HepG2 (cell line): ENCODE data around the gene CDC42EP4. TPM values are rescaled to one million over a fixed set of nuclear protein-coding genes. Genes with fewer than 3 reads are reported as not detected.
A peak's percentile ranks its signal among the peaks of the same experiment; 100 is the strongest.

Experiments
- HDAC2 ChIP-seq: sonication (generic); formaldehyde crosslinking; IDR thresholded peaks from 2 replicates; pipeline ENCODE4 v1.4.0; 2020; ENCODE audit warnings: missing genetic modification reagents
- HOXA7 ChIP-seq: sonication (generic); formaldehyde crosslinking; IDR thresholded peaks from 2 replicates; pipeline ENCODE4 v1.8.1; 2022; ENCODE audit warnings: mild to moderate bottlenecking, missing genetic modification reagents, moderate library complexity
- JUNB ChIP-seq: sonication (generic); formaldehyde crosslinking; IDR thresholded peaks from 2 replicates; pipeline ENCODE4 v1.8.0; 2022; ENCODE audit warnings: missing genetic modification reagents, mild to moderate bottlenecking, borderline replicate concordance
- JUND ChIP-seq: sonication (generic); formaldehyde crosslinking; IDR thresholded peaks from 2 replicates; pipeline ENCODE4 v1.8.0; 2022; ENCODE audit warnings: mild to moderate bottlenecking, missing genetic modification reagents
- KAT2B ChIP-seq: fragments of 150-350 bp; IDR thresholded peaks from 2 replicates; pipeline ENCODE4 v1.6.1; 2014; ENCODE audit warnings: low read depth, low read length, borderline replicate concordance
- MYNN ChIP-seq: sonication (generic); formaldehyde crosslinking; IDR thresholded peaks from 2 replicates; pipeline ENCODE4 v1.4.0; 2020; ENCODE audit warnings: mild to moderate bottlenecking, low read depth, missing genetic modification reagents
- NFKBIZ ChIP-seq: IDR thresholded peaks from 2 replicates; pipeline ENCODE4 v1.6.1; 2018; ENCODE audit warnings: missing genetic modification reagents, missing compliant biosample characterization
- NR2F2 ChIP-seq: IDR thresholded peaks from 2 replicates; pipeline ENCODE4 v1.6.1; 2012; ENCODE audit warnings: low read depth, inconsistent platforms, borderline replicate concordance
- ONECUT2 ChIP-seq: sonication (generic); formaldehyde crosslinking; IDR thresholded peaks from 2 replicates; pipeline ENCODE4 v1.4.0; 2020; ENCODE audit warnings: missing genetic modification reagents
- PCBP1 ChIP-seq: fragments of 200-400 bp; formaldehyde crosslinking; IDR thresholded peaks from 2 replicates; pipeline ENCODE4 v1.6.1; 2017; ENCODE audit warnings: mild to moderate bottlenecking, low read depth, low read length, borderline replicate concordance
- SMC3 ChIP-seq: IDR thresholded peaks from 2 replicates; pipeline ENCODE4 v1.6.1; 2011; ENCODE audit warnings: low read length, improper control_type of control experiment
- SOX5 ChIP-seq: IDR thresholded peaks from 2 replicates; pipeline ENCODE4 v1.6.1; 2016; ENCODE audit warnings: borderline replicate concordance
- TBX2 ChIP-seq: sonication (generic); formaldehyde crosslinking; IDR thresholded peaks from 2 replicates; pipeline ENCODE4 v1.5.0; 2020; ENCODE audit warnings: missing genetic modification reagents, mild to moderate bottlenecking, borderline replicate concordance
- TCF7 ChIP-seq: sonication (generic); IDR thresholded peaks from 2 replicates; pipeline ENCODE4 v1.6.1; 2016; ENCODE audit warnings: antibody characterized with exemption, low read depth
- TEAD3 ChIP-seq: optimal IDR thresholded peaks from 2 replicates; pipeline ENCODE3; 2016; ENCODE audit warnings: borderline replicate concordance
- YEATS2 ChIP-seq: sonication (generic); formaldehyde crosslinking; IDR thresholded peaks from 2 replicates; pipeline ENCODE4 v1.4.0; 2020; ENCODE audit warnings: missing genetic modification reagents, borderline replicate concordance
- ZFP82 ChIP-seq: sonication (generic); formaldehyde crosslinking; IDR thresholded peaks from 2 replicates; pipeline ENCODE4 v1.5.1; 2020; ENCODE audit warnings: mild to moderate bottlenecking, missing genetic modification reagents, borderline replicate concordance
- ZNF124 ChIP-seq: sonication (generic); formaldehyde crosslinking; IDR thresholded peaks from 2 replicates; pipeline ENCODE4 v1.4.0; 2020; ENCODE audit warnings: missing genetic modification reagents
- ZNF224 ChIP-seq: sonication (generic); formaldehyde crosslinking; IDR thresholded peaks from 2 replicates; pipeline ENCODE4 v1.5.0; 2020; ENCODE audit warnings: mild to moderate bottlenecking, missing genetic modification reagents
- ZNF260 ChIP-seq: sonication (generic); formaldehyde crosslinking; IDR thresholded peaks from 2 replicates; pipeline ENCODE4 v1.4.0; 2020; ENCODE audit warnings: missing genetic modification reagents, low read depth, mild to moderate bottlenecking, borderline replicate concordance
- ZNF264 ChIP-seq: sonication (generic); formaldehyde crosslinking; IDR thresholded peaks from 2 replicates; pipeline ENCODE4 v1.4.0; 2020; ENCODE audit warnings: missing genetic modification reagents
- ZNF556 ChIP-seq: sonication (generic); formaldehyde crosslinking; IDR thresholded peaks from 2 replicates; pipeline ENCODE4 v1.4.0; 2020; ENCODE audit warnings: mild to moderate bottlenecking, missing genetic modification reagents, borderline replicate concordance
- ZSCAN31 ChIP-seq: sonication (generic); formaldehyde crosslinking; IDR thresholded peaks from 2 replicates; pipeline ENCODE4 v1.5.0; 2020; ENCODE audit warnings: low read depth, mild to moderate bottlenecking, missing genetic modification reagents
- polyA plus RNA-seq, 8 experiments: library from polyadenylated mRNA; depleted of rRNA in 3 of 8; stranded (reverse) in 7 of 8; unstranded in 1 of 8; fragments of >200 nt; fragmentation: Illumina TruSeq in 4 of 8; extraction: Trizol in 4 of 8; gene quantifications; 2 replicates each; pipeline versions ENCODE4 v1.2.1 to v1.2.3, GENCODE V29; 2011 to 2016; ENCODE audit warnings: low read depth in 4 of 8, missing spikeins in 1 of 8, mixed read lengths in 1 of 8; ENCODE audit not compliant: insufficient read depth in 1 of 8
- total RNA-seq, 5 experiments: library from RNA; depleted of rRNA; stranded (reverse); fragments of >200 nt; fragmentation: Illumina TruSeq; extraction: Trizol; gene quantifications; 2 replicates each; pipeline ENCODE4 v1.2.3, GENCODE V29; 2016; ENCODE audit warnings: low read depth in 1 of 5
- TF ChIP-seq, protein P1 (sequence below): sonication (generic); formaldehyde crosslinking; IDR thresholded peaks from 2 replicates; pipeline ENCODE4 v1.5.0; 2020; ENCODE audit warnings: missing genetic modification reagents
- TF ChIP-seq, protein P2 (sequence below): sonication (generic); formaldehyde crosslinking; IDR thresholded peaks from 2 replicates; pipeline ENCODE4 v1.5.0; 2020; ENCODE audit warnings: mild to moderate bottlenecking, missing genetic modification reagents
- TF ChIP-seq, protein P3 (sequence below): sonication (generic); formaldehyde crosslinking; IDR thresholded peaks from 2 replicates; pipeline ENCODE4 v1.4.0; 2020; ENCODE audit warnings: mild to moderate bottlenecking, low read depth, missing genetic modification reagents

CDC42EP4 gene
- total and polyA plus RNA-seq, 2 of the 13 experiments (the other 11 are each of a cell fraction or from before 2014, with no cell fraction given): 19.0 to 54.0 TPM

DNA sequence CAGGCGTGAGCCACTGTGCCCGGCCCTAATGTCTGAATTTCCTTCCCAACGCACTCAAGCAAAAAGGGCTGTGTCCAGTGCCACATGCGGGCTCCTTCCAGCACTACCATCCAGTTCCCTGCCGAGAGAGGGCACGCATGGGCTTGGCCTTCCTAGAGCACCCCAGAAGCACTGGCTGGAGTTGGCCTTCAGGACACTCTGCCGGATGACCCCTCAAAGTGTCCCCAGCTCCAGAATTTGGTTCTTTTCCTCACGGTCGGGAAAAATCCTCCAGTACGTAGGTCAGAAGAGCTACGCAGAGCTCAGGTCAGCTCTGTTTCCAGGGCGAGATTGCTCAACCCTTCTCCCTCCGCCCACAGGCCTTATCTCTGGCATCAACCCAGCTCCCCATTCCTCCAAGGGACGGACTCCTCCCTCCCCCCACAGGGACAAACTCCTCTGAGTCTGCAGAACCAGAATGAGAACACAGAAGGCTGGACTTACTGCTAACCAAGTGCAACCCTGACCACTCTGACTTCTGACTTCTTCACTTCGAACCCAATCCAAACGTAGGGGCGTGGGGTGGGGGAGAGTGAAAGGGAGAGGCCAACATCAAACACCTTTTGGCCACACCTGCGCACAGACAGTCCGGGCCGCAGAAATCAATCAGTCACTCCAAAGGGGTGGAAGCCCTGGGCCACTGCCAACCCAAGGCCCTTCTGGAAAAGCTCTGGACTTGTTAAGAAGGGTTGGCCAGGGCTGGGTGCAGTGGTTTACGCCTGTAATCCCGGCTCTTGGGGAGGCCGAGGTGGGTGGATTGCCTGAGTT, 3.6 kb downstream of the CDC42EP4 start (continued):
- TF ChIP-seq ONECUT2 (CRISPR knock-in tag): peak; percentile 77; the same call in 1 of the 2 replicates
- TF ChIP-seq, protein P1, sequence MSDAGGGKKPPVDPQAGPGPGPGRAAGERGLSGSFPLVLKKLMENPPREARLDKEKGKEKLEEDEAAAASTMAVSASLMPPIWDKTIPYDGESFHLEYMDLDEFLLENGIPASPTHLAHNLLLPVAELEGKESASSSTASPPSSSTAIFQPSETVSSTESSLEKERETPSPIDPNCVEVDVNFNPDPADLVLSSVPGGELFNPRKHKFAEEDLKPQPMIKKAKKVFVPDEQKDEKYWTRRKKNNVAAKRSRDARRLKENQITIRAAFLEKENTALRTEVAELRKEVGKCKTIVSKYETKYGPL (CRISPR knock-in tag): no peak
- TF ChIP-seq SOX5: peak; percentile 51; the same call in 1 of the 2 replicates
- TF ChIP-seq TEAD3 (CRISPR knock-in tag): peak; percentile 68
- no peak; the same call in 1 of the 2 replicates for TF ChIP-seq NR2F2
- TF ChIP-seq SMC3: no peak; the same call in 1 of the 2 replicates
- no peak for TF ChIP-seq JUNB (CRISPR knock-in tag)
- peak; percentile 36; the same call in 1 of the 2 replicates for TF ChIP-seq JUND
- peak; percentile 68 for TF ChIP-seq TCF7
- TF ChIP-seq ZNF260: no peak
- peak; percentile 62; the same call in 1 of the 2 replicates for TF ChIP-seq ZNF264 (CRISPR knock-in tag)
- TF ChIP-seq ZSCAN31 (CRISPR knock-in tag): peak; percentile 39; the same call in 1 of the 2 replicates
- TF ChIP-seq, protein P2, sequence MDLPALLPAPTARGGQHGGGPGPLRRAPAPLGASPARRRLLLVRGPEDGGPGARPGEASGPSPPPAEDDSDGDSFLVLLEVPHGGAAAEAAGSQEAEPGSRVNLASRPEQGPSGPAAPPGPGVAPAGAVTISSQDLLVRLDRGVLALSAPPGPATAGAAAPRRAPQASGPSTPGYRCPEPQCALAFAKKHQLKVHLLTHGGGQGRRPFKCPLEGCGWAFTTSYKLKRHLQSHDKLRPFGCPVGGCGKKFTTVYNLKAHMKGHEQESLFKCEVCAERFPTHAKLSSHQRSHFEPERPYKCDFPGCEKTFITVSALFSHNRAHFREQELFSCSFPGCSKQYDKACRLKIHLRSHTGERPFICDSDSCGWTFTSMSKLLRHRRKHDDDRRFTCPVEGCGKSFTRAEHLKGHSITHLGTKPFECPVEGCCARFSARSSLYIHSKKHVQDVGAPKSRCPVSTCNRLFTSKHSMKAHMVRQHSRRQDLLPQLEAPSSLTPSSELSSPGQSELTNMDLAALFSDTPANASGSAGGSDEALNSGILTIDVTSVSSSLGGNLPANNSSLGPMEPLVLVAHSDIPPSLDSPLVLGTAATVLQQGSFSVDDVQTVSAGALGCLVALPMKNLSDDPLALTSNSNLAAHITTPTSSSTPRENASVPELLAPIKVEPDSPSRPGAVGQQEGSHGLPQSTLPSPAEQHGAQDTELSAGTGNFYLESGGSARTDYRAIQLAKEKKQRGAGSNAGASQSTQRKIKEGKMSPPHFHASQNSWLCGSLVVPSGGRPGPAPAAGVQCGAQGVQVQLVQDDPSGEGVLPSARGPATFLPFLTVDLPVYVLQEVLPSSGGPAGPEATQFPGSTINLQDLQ (CRISPR knock-in tag): peak; percentile 82
- TF ChIP-seq ZNF124 (CRISPR knock-in tag): peak; percentile 77; the same call in 1 of the 2 replicates
- TF ChIP-seq KAT2B: no peak
- TF ChIP-seq ZFP82 (CRISPR knock-in tag): peak; percentile 73; the same call in 1 of the 2 replicates
- no peak for TF ChIP-seq HOXA7 (CRISPR knock-in tag)
- TF ChIP-seq, protein P3, sequence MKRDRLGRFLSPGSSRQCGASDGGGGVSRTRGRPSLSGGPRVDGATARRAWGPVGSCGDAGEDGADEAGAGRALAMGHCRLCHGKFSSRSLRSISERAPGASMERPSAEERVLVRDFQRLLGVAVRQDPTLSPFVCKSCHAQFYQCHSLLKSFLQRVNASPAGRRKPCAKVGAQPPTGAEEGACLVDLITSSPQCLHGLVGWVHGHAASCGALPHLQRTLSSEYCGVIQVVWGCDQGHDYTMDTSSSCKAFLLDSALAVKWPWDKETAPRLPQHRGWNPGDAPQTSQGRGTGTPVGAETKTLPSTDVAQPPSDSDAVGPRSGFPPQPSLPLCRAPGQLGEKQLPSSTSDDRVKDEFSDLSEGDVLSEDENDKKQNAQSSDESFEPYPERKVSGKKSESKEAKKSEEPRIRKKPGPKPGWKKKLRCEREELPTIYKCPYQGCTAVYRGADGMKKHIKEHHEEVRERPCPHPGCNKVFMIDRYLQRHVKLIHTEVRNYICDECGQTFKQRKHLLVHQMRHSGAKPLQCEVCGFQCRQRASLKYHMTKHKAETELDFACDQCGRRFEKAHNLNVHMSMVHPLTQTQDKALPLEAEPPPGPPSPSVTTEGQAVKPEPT (CRISPR knock-in tag): no peak; the same call in 1 of the 2 replicates
- TF ChIP-seq HDAC2 (CRISPR knock-in tag): peak; percentile 91
- TF ChIP-seq YEATS2 (CRISPR knock-in tag): no peak; the same call in 1 of the 2 replicates
- TF ChIP-seq ZNF556 (CRISPR knock-in tag): peak; percentile 81; the same call in 1 of the 2 replicates
- TF ChIP-seq TBX2: peak; percentile 81
- peak; percentile 43; the same call in 1 of the 2 replicates for TF ChIP-seq NFKBIZ (CRISPR knock-in tag)
- TF ChIP-seq PCBP1: no peak
- TF ChIP-seq ZNF224 (CRISPR knock-in tag): no peak
- TF ChIP-seq MYNN (CRISPR knock-in tag): no peak
